Heart left ventricle (tissue), 16 donors: ENCODE data around the gene TTC33. TPM values are rescaled to one million over a fixed set of nuclear protein-coding genes. Genes with fewer than 3 reads are reported as not detected.

Experiments
- ATAC-seq, 4 donors: fragments of 200-7000 bp; cut with Tn5 transposase; one replicate each; pipeline ENCODE4 v1.9.1; 2020 to 2022; ENCODE audit warnings: moderate library complexity in 4 of 4, mild to moderate bottlenecking in 3 of 4, moderate number of reproducible peaks in 1 of 4
- DNase-seq, 5 donors: peaks; one replicate each; pipeline ENCODE4 v3.0.0-alpha.2; 2020
- H3K27ac ChIP-seq, 12 donors: fragments of 200-600 bp; sonication (generic) in 4 of 12; one replicate each; pipeline versions ENCODE4 v1.5.0 to v1.8.0; 2016 to 2022; ENCODE audit warnings: mild to moderate bottlenecking in 2 of 12
- H3K27me3 ChIP-seq, 9 donors: fragments of 200-600 bp; sonication (generic) in 2 of 9; one replicate each; pipeline versions ENCODE4 v1.5.1 to v1.8.0; 2016 to 2022; ENCODE audit warnings: mild to moderate bottlenecking in 3 of 9
- H3K36me3 ChIP-seq, 9 donors: fragments of 200-600 bp; sonication (generic) in 2 of 9; one replicate each; pipeline versions ENCODE4 v1.5.0 to v1.8.0; 2018 to 2022; ENCODE audit warnings: mild to moderate bottlenecking in 2 of 9
- H3K4me1 ChIP-seq, 12 donors: fragments of 200-600 bp; sonication (generic) in 4 of 12; one replicate each; pipeline versions ENCODE4 v1.5.0 to v1.8.0; 2016 to 2022; ENCODE audit warnings: mild to moderate bottlenecking in 3 of 12
- H3K4me3 ChIP-seq, 12 donors: fragments of 200-600 bp; sonication (generic) in 4 of 12; one replicate each; pipeline versions ENCODE4 v1.5.0 to v1.8.0; 2017 to 2022; ENCODE audit warnings: mild to moderate bottlenecking in 9 of 12, moderate library complexity in 4 of 12
- H3K9me3 ChIP-seq, 12 donors: fragments of 200-600 bp; sonication (generic) in 4 of 12; one replicate each; pipeline versions ENCODE4 v1.5.0 to v1.8.0; 2016 to 2022; ENCODE audit warnings: mild to moderate bottlenecking in 1 of 12
- CTCF ChIP-seq, 12 donors: fragments of 200-600 bp; sonication (generic) in 4 of 12; IDR thresholded peaks; one replicate each; pipeline versions ENCODE4 v1.5.0 to v1.8.0; 2018 to 2022; ENCODE audit warnings: antibody characterized with exemption in 12 of 12, mild to moderate bottlenecking in 5 of 12
- POLR2A ChIP-seq, 2 donors: fragments of 450-650 bp; IDR thresholded peaks; one replicate each; pipeline ENCODE4 v1.6.1; 2017; ENCODE audit warnings: antibody characterized with exemption in 2 of 2, mild to moderate bottlenecking in 2 of 2, moderate library complexity in 2 of 2
- WGBS, 4 donors: extraction: QIAGEN DNeasy Blood & Tissue Kit in 2 of 4; methylation state at CpG; one replicate each; pipeline versions ENCODE4 v1.1.5 to v1.1.7; 2013 to 2018; 5-methylcytosine and 5-hydroxymethylcytosine counted together
- intact Hi-C, 10 donors: fragments of 100-400 bp; cut with DNase I; formaldehyde crosslinking; loops; one replicate each; pipeline versions ENCODE4 v1.11.1 to v1.14.2; 2022
- polyA plus RNA-seq, 2 donors: library from polyadenylated mRNA; stranded (reverse); fragments of 200-250 nt; gene quantifications; one replicate each; pipeline ENCODE4 v1.2.3, GENCODE V29; 2013
- total RNA-seq, 9 donors: library from RNA; depleted of rRNA in 2 of 9; stranded (reverse); fragments of >200 nt in 2 of 9; fragmentation: NEBNext Ultra II Directional in 3 of 9; extraction: Animal tissue kit (Norgen Biotek cat#: 25700) in 3 of 9; gene quantifications; one replicate each; pipeline versions ENCODE4 v1.1.0 to v1.2.4, GENCODE V29; 2016 to 2023
- donor health status: ischemic (EF 13 %, LVEDD 7.1; RV severe dilation, severe dysfunction).
- donor health status: healthy with polysubstance abuse.
- donor health status: DM: no; HTN: yes; CAD: no.
- donor health status: DM: no; HTN: no; CAD: no.
- donor health status: ischemic (EF 25% LVEDD 6.9; RV normal size, moderate dysfunction).
- donor health status: ischemic (EF 25% LVEDD 5.7; RV mildly dilated, moderate dysfunction).
- donor health status: healthy.
- donor health status: DM: yes; HTN: yes; CAD: no.
- donor health status: ischemic (EF 35%, LVEDD 5.7; RV mildly dilated, moderate dysfunction).
- donor health status: nonischemic (EF 11% LVEDD 7.7; RV severe dilation, severe dysfunction).
- donor health status: DM: yes; HTN: yes; CAD: no.
- donor health status: PGD.
- donor health status: ischemic (EF 29% LVEDD 5.4; RV normal size, mild dysfunction).
- donor health status: nonischemic (EF 23%, LVEDD 6.1; RV moderate dilation, normal function).

Gene TTC33
- total and polyA plus RNA-seq, 11 donors, result 5.6 to 20.0 (median 14.2) TPM

GRCh38 chr5:40477856-40478546, 277.8 kb downstream of the TTC33 start:
- no peaks in the 10 kb centered on the region for H3K27me3 ChIP-seq
- WGBS, 4 donors, result 79 to 85% (median 83%) methylated on average over 8 of the region's 8 CpGs
- H3K36me3 ChIP-seq, result no peaks in the 10 kb centered on the region
- intact Hi-C loops, result no loop called here
- TF ChIP-seq CTCF (IDR thresholded peaks at IDR 0.05), result no peak
- TF ChIP-seq POLR2A (IDR thresholded peaks at IDR 0.05), result no peak
- no peak for ATAC-seq
- peaks cover 0 to 5% (median 0%) of the 10 kb centered on the region in 12 donors for H3K9me3 ChIP-seq
- no peaks in the 10 kb centered on the region for H3K4me1 ChIP-seq
- no peak for DNase-seq
- H3K4me3 ChIP-seq, result no peak overlapping the region
- H3K27ac ChIP-seq, result no peak overlapping the region

DNA sequence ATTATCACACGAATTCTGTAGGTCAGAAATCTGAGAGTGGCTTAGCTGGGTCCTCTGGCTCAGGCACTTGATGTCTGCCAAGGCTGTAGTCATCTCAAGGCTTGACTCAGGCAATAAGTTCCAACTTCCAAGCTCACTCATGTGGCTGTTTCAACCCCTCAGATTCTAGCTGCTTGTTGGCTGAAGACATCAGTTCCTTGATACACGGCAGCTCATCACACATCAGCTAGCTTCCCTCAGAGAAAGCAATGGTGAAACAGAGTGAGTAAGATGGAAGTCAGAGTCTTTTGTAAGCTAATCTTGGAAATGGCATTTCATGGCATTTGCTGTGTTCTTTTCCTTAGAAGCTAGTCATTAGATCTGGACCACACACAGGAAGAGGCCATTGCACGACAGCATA, 280.2 kb downstream of the TTC33 start:
- Histone ChIP-seq H3K4me1 (no peaks in the 10 kb centered on the region), H3K27ac (no peak overlapping the region), H3K27me3 (no peaks in the 10 kb centered on the region), H3K4me3 (no peak overlapping the region), H3K36me3 (no peaks in the 10 kb centered on the region), H3K9me3 (peaks cover 0 to 2% (median 0%) of the 10 kb centered on the region in 12 donors)
- TF ChIP-seq CTCF (IDR thresholded peaks at IDR 0.05) (no peak), POLR2A (IDR thresholded peaks at IDR 0.05) (no peak)
- intact Hi-C loops, result no loop called here
- 79 to 82% (median 80%) methylated on average over 3 of the region's 3 CpGs for WGBS, 4 donors
- DNase-seq (no peak), ATAC-seq (no peak)

- WGBS, 4 donors, result 88 to 100% (median 94%) methylated on average over 2 of the region's 2 CpGs
- no peaks in the 10 kb centered on the region for H3K4me1 ChIP-seq
Observed at GRCh38 chr5:40474250-40474649, 281.5 kb downstream of the TTC33 start.

GRCh38 chr5:40465416-40465815, 290.3 kb downstream of the TTC33 start:
- Histone ChIP-seq H3K27me3 (no peaks in the 10 kb centered on the region), H3K9me3 (peaks cover 0 to 15% (median 8%) of the 10 kb centered on the region in 12 donors), H3K36me3 (no peaks in the 10 kb centered on the region), H3K4me3 (no peak overlapping the region), H3K4me1 (no peaks in the 10 kb centered on the region), H3K27ac (no peak overlapping the region)
- DNase-seq (no peak), ATAC-seq (no peak)
- intact Hi-C loops, result no loop called here
- TF ChIP-seq CTCF (IDR thresholded peaks at IDR 0.05), result no peak
- no peak for TF ChIP-seq POLR2A (IDR thresholded peaks at IDR 0.05)
- 18 to 38% (median 33%) methylated on average over 1 of the region's 1 CpG for WGBS, 4 donors

More at GRCh38 chr5:40474250-40474649, 281.5 kb downstream of the TTC33 start:
- H3K27ac ChIP-seq, result no peak overlapping the region
- H3K36me3 ChIP-seq, result no peaks in the 10 kb centered on the region
- no peak for TF ChIP-seq POLR2A (IDR thresholded peaks at IDR 0.05)
- no peak for TF ChIP-seq CTCF (IDR thresholded peaks at IDR 0.05)
- intact Hi-C loops, result no loop called here
- H3K4me3 ChIP-seq, result no peak overlapping the region
- H3K27me3 ChIP-seq, result no peaks in the 10 kb centered on the region
- H3K9me3 ChIP-seq, result peaks cover 0 to 2% (median 0%) of the 10 kb centered on the region in 12 donors
- DNase-seq (no peak), ATAC-seq (no peak)
